ENCODE data around the gene MTMR12.
A peak's percentile ranks its signal among the peaks of the same experiment; 100 is the strongest.
"Not testable (repeated sequence)": the region's sequence is repeated elsewhere in the genome, so short reads cannot be mapped to it uniquely, and the experiment has no call there.

MTMR12 gene

DNA sequence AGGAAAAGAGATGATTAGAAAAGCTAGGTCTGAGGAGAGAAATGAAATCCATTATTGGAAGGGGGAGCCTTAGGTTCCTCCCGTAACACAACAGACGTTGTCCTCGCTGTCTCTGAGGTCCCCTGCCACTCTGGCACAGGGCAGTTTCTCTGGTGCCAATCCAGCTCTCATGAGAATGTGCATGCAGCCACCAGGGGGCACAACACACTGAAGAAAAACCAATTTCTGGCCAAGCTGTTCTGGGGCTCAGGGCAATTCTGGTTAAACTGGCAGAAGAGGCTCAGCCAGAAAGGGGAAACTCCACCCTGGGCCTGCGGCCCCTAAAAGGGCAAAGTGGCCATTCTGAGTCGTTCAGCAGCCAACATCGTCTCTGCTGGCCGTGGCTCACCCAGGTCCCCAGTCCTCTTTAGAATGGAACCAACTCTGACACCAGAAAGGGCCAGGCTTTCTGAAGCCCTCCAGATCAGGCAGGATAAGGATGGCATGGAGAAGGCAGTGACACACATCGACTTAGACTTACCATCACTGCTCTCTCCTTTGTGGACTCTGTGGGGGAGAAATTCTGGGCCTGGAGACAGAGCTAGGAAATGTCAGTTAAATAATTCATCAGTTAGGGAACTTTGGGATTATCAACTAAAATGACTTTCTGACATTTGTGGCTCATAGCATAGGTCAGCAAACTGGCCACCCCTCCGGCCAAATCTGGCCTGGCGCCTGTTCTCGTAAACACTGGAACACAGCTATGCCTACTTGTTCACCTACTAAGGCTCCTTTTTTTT lies 80.1 kb downstream of the MTMR12 start:
- peak; percentile 49 for DNase-seq (ENCODE audit: low read depth)

GRCh38 chr5:32231929-32232328 lies 80.8 kb downstream of the MTMR12 start:
- DNase-seq (ENCODE audit: low read depth), result no peak

DNA sequence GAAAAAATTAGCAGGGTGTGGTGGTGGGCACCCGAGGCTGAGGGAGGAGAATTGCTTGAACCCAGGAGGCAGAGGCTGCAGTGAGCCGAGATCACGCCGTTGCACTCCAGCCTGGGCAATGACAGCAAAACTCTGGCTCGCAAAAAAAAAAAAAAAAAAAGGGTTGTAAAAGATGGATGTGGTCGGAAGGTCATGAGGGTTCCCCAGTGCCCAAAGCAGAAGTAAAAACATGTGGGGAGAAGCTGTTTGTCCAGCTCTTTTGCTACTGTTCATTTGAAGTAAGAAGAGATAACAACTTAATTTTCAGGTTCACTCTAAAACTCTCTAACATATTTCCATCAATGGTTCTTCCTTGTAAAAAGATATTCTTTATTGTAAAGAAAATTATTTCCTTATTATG lies 81.5 kb downstream of the MTMR12 start:
- no peak for DNase-seq (ENCODE audit: low read depth)

- no peak for DNase-seq (ENCODE audit: low read depth)
Measured at GRCh38 chr5:32230356-32231099, 82.2 kb downstream of the MTMR12 start.

GRCh38 chr5:32229586-32229985 lies 83.2 kb downstream of the MTMR12 start:
- DNase-seq (ENCODE audit: low read depth), result no peak

DNA sequence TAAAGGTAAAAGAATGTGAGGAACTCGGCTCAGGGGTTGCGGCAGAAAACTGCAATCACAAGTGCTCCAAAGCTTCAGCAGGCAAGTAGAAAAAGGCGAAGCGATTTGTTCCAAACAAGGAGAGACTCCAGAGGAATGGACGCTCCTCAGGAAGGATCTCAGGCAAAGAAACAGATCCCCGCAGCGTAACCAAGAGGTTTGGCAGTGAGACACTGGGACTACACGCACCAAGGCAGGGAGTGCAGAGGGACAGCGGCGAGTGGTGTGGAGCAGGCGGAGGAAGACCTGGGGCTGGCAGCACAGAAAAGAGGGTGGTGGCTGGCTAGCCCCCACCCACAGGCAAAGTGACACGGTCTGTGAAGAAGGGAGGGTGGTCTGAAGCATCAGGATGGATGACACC lies 83.9 kb downstream of the MTMR12 start:
- DNase-seq (ENCODE audit: low read depth), result no peak

GRCh38 chr5:32225445-32225844 lies 87.3 kb downstream of the MTMR12 start:
- DNase-seq (ENCODE audit: low read depth), result no peak

DNA sequence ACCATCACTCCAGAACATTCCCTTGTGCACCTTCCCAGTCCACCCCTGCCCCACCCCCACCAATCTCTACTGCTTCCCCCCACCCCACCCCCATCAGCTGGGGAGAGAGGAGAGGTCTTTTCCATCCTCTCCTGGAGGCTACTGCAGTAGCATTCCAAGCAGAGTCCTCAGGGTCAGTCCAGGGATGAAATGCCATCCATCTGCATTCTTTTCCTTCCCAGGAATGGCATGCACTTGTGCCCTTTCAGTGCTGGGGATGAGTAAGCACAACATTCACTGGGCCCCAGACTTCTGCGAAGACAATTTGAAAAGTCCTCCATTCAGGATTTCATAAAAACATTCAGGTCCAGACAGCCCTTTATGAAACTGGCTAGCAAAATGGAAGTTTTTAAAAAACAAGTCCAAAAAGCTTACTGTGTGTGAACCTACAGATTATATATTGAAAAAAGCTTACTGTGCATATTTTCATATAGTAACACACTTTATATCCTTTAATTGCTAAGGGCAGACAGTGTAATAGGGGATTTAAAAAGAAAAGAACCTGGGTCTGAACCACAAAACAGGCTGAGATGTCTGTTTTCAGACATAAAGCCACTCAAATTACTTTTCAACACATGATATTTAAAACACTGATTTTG lies 88.6 kb downstream of the MTMR12 start:
- no peak for DNase-seq (ENCODE audit: low read depth)

DNA sequence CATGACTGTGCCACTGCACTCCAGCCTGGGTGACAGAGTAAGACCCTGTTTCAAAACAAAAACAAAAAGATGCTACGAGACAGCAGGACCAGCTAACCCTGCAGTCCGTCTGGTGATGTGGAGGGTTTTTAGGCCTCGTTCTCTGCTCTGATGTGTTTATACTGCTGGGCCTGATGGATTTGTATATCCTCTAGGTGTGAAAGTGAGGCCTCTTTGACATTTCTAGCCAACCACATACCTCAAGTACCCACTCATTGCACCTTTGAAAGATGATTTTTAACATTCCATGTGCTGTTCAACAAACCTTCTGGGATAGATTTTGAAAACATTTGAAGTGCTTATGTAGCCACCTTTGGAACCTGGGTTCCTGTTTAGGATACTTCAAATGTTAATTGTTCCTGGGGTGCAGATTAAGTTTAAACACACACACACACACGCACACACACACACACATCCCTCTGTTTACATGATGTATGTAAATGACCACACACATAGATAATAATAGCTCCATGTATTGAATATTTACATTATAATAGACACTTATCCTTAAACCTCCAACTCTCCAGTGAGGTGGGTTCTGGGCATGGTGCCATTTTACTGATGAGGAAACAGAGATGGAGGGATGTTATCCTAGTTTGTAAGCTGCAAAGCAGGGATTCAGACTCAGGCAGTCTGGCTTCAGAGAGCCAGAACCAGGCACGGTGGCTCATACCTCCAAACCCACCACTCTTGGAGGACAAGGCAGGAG lies 89.8 kb downstream of the MTMR12 start:
- DNase-seq (ENCODE audit: low read depth), result no peak

- DNase-seq (ENCODE audit: low read depth), result no peak
Measured at GRCh38 chr5:32217886-32218396, 94.8 kb downstream of the MTMR12 start.

DNA sequence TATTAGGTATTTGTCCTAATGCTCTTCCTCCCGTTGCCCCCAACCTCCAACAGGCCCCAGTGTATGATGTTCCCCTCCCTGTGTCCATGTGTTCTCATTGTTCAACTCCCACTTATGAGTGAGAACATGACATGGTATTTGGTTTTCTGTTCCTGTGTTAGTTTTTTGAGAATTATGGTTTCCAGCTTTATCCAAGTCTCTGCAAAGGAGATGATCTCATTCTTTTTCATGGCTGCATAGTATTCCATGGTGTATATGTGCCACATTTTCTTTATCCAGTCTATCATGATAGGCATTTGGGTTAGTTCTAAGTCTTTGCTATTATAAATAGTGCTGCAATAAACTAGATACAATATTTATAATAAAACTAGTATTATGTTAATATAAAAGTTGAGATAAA lies 98.4 kb downstream of the MTMR12 start:
- DNase-seq (ENCODE audit: low read depth), result not testable (repeated sequence)

GRCh38 chr5:32210151-32210550 lies 102.6 kb downstream of the MTMR12 start:
- DNase-seq (ENCODE audit: low read depth), result no peak

DNA sequence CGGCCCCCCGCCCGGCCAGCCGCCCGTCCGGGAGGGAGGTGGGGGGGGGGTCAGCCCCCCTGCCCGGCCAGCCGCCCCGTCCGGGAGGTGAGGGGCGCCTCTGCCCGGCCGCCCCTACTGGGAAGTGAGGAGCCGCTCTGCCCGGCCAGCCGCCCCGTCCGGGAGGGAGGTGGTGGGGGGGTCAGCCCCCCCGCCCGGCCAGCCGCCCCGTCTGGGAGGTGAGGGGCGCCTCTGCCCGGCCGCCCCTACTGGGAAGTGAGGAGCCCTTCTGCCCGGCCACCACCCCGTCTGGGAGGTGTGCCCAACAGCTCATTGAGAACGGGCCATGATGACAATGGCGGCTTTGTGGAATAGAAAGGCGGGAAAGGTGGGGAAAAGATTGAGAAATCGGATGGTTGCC lies 103.9 kb downstream of the MTMR12 start:
- DNase-seq (ENCODE audit: low read depth), result not testable (repeated sequence)

DNA sequence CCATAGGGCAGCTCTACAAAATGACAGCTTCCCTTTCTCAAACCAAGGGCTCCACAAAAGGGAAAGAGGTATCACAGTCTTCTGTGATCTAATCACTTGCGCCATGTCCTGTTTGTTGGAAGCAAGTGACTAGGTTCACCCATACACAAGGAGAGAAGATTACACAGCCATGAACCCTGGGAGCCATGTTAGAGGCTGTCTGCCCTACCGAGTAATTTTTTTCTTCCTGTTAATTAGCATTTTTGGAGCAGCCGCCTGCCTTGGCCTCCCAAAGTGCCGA lies 105.4 kb downstream of the MTMR12 start:
- no peak for DNase-seq (ENCODE audit: low read depth)

GRCh38 chr5:32206509-32207354 lies 106.0 kb downstream of the MTMR12 start:
- no peak for DNase-seq (ENCODE audit: low read depth)

DNA sequence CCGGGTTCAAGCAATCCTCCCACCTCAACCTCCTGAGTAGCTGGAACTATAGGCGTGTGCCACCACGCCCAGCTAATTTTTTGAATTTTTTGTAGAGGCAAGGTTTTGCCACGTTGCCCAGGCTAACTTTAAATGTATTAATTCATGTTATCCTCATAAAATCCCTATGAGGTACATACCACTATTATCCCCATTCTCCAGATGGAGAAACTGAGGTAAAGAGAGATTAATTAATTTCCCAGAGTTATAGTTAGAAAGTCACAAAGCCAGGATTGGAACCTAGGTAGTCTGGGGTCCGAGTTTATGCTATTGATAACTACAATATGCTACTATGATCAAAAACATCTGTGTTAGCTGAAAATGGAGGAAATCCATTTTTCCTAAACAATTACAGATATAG lies 106.7 kb downstream of the MTMR12 start:
- DNase-seq (ENCODE audit: low read depth), result no peak

DNA sequence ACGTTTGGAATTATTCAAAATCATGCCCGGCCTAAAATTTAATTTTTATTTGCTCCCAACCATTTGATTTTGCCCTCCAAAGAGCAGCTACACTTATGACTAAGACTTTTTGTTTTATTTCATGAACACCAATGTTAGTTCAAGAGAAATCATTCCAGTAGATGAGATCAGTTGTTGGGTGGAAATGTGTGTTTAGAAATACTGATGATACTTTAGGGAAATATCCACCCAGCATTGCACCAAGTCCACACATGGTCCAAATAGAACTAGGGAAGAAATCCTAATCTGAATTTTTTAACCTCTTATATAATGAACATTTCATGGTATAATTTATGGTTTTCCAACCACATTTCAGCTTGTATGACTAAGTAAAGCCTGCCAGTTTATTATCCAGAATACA lies 110.3 kb downstream of the MTMR12 start:
- DNase-seq (ENCODE audit: low read depth), result no peak

DNA sequence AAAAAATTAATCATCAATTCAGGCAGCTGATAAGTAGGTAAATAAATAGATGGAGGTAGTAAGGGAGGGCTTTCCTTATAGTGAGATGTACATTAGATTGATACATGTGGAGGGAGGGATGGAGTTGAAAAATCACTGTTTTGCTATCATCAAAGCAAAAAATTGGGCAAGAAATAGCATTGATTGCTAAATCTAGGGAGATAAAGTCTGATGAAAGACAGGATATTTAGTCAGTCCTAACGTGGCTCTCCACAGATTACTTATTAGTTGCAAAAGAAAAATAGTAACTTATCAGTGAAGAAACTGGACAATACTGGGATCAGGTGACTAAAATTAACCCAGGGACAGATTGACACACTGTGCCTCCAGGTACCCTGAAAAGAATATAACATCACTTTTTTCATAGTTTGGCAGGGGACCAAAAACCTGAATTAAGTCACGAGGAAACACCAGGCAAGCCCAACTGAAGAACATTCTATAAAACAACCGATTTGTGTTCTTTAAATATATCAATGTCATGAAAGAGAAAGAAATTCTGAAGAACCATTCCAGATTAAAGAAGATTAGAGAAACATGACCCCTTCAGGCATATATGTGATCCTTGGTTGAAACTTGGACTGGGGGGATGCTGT lies 111.5 kb downstream of the MTMR12 start:
- no peak for DNase-seq (ENCODE audit: low read depth)

DNA sequence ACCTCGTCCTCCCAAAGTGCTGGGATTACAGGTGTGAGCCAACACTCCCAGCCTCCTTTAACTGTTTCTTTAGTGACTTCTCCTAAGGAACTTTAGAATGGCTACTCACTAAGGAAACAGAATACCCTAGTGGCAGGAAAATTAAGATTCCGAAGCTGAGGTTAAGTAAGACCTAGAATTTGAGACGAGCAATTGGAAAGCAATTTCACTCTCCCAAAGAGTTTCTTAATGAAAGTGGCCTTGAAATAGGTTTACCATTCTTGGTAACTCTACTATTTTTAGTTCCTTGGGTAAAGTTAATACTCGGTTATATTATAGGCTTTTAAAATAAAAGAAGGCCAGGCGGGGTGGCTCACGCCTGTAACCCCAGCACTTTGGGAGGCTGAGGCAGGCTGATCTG lies 115.7 kb downstream of the MTMR12 start:
- DNase-seq (ENCODE audit: low read depth), result no peak

DNA sequence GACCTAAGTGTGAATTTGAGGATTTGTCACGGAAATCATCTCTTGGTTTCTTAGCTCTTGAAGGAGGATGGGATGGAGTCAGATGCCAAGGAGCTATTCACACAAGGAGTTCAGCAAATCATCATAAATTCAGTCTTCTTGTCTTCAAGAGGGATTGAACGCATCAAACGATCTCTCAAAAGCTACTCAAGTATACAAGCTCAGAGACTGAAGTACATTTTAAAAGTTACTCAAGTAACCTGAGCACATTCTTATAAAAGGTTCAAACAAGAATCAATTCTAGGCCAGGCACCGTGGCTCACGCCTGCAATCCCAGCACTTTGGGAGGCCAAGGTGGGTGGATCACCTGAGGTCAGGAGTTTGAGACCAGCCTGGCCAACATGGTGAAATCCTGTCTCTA lies 117.5 kb downstream of the MTMR12 start:
- DNase-seq (ENCODE audit: low read depth), result no peak

DNA sequence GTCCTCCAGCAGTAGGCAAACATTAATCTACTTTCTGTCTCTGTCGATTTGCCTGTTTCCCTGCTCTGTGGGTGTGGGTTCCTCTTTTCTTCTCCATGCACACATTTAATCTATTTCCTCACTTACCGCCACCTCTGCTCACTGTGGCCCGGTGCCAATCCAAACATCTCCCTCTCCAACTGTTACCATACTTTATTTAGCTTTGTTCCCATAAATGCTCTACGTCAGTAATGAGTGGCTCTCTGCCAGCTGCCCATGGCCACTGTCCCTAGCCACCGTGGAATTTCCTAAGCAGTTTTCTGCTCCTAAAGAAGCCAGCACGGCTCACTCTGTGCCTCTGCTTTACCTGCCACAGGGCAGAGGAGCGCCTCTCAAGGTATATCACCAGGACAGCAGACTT lies 119.1 kb downstream of the MTMR12 start:
- DNase-seq (ENCODE audit: low read depth), result no peak

All from stimulated activated CD8-positive, alpha-beta memory T cell treated with anti-CD3 and anti-CD28 coated beads, Interleukin-12 subunit alpha, Interleukin-12 subunit beta, amount 100 ng/mL, for 4 hours (primary cell).